Naive thymus-derived CD4-positive, alpha-beta T cell (primary cell): ENCODE results near the gene NDST3. TPM values are rescaled to one million over a fixed set of nuclear protein-coding genes. Genes with fewer than 3 reads are reported as not detected.
A peak's percentile ranks its signal among the peaks of the same experiment; 100 is the strongest.

ENCODE experiments used
- ATAC-seq: fragments of 150-1000 bp; cut with Tn5 transposase; 2 replicates; pipeline ENCODE4 v1.10.0; 2021; ENCODE audit warnings: mild to moderate bottlenecking, moderate library complexity
- CTCF ChIA-PET: fragments of 350-600 bp; sonication (Branson Sonifier 250); formaldehyde crosslinking; loops from one replicate; lab custom pipeline; 2021; ENCODE audit warnings: antibody characterized with exemption; lab: Charles Lee
- POLR2A ChIA-PET: fragments of 350-600 bp; sonication (Branson Sonifier 250); formaldehyde crosslinking; loops from one replicate; lab custom pipeline; 2021; ENCODE audit warnings: antibody characterized with exemption, inconsistent platforms; lab: Charles Lee
- DNase-seq, 9 donors: peaks; one replicate each; pipeline versions ENCODE4 v3.0.0 to v3.0.0-alpha.2; 2020 to 2022; ENCODE audit warnings: mixed read lengths in 1 of 9
- H3K27ac ChIP-seq: one replicate; pipeline ENCODE4 v1.7.0; 2013; ENCODE audit warnings: mild to moderate bottlenecking, low read depth, low read length, moderate library complexity
- H3K27me3 ChIP-seq, 2 donors: one replicate each; pipeline ENCODE4 v1.7.0; 2013; ENCODE audit warnings: low read length in 2 of 2, mild to moderate bottlenecking in 2 of 2, moderate library complexity in 2 of 2; ENCODE audit not compliant: control insufficient read depth in 2 of 2, insufficient read depth in 2 of 2
- H3K36me3 ChIP-seq, 3 experiments: 1 replicate in 2 of 3; 2 replicates in 1 of 3; pipeline ENCODE4 v1.7.0; 2013; ENCODE audit warnings: low read length in 3 of 3, mild to moderate bottlenecking in 3 of 3, moderate library complexity in 1 of 3; ENCODE audit not compliant: insufficient read depth in 3 of 3, control insufficient read depth in 2 of 3
- H3K4me1 ChIP-seq, 2 donors: one replicate each; pipeline ENCODE4 v1.7.0; 2013; ENCODE audit warnings: low read length in 2 of 2, mild to moderate bottlenecking in 2 of 2, moderate library complexity in 1 of 2; ENCODE audit not compliant: control insufficient read depth in 2 of 2, insufficient read depth in 2 of 2
- H3K4me3 ChIP-seq: 2 replicates; pipeline ENCODE4 v1.7.0; 2013; ENCODE audit warnings: mild to moderate bottlenecking, low read length
- H3K9me3 ChIP-seq, 3 experiments: 1 replicate in 2 of 3; 2 replicates in 1 of 3; pipeline ENCODE4 v1.7.0; 2013; ENCODE audit warnings: low read length in 3 of 3; ENCODE audit not compliant: control insufficient read depth in 2 of 3
- H3K27ac Mint-ChIP-seq, 9 donors: one replicate each; pipeline ENCODE4 v1.8.0; 2020 to 2022; ENCODE audit warnings: mixed read lengths in 9 of 9, mild to moderate bottlenecking in 8 of 9, moderate library complexity in 5 of 9, inconsistent platforms in 2 of 9
- H3K27me3 Mint-ChIP-seq, 5 donors: one replicate each; pipeline ENCODE4 v1.8.0; 2021 to 2022; ENCODE audit warnings: mixed read lengths in 5 of 5, mild to moderate bottlenecking in 1 of 5
- H3K36me3 Mint-ChIP-seq, 5 donors: one replicate each; pipeline ENCODE4 v1.8.0; 2020 to 2022; ENCODE audit warnings: mixed read lengths in 5 of 5, mild to moderate bottlenecking in 3 of 5, inconsistent platforms in 1 of 5
- H3K4me1 Mint-ChIP-seq, 7 donors: one replicate each; pipeline ENCODE4 v1.8.0; 2020 to 2022; ENCODE audit warnings: mixed read lengths in 7 of 7, mild to moderate bottlenecking in 3 of 7, inconsistent platforms in 1 of 7
- H3K4me3 Mint-ChIP-seq, 10 donors: one replicate each; pipeline ENCODE4 v1.8.0; 2020 to 2022; ENCODE audit warnings: mild to moderate bottlenecking in 10 of 10, mixed read lengths in 10 of 10, moderate library complexity in 6 of 10, inconsistent platforms in 2 of 10
- H3K9me3 Mint-ChIP-seq, 11 donors: one replicate each; pipeline ENCODE4 v1.8.0; 2020 to 2022; ENCODE audit warnings: mixed read lengths in 11 of 11, mild to moderate bottlenecking in 4 of 11, inconsistent platforms in 1 of 11, moderate library complexity in 1 of 11
- intact Hi-C, 2 donors: fragments of 100-400 bp; cut with micrococcal nuclease; formaldehyde crosslinking; loops; one replicate each; pipeline ENCODE4 v1.15.1; 2023
- polyA plus RNA-seq, 2 donors: library from polyadenylated mRNA; unstranded; fragments of 300-500 nt; fragmentation: Illumina TruSeq; gene quantifications; one replicate each; pipeline ENCODE4 v1.2.3, GENCODE V29; 2021
- total RNA-seq, 6 experiments: library from RNA in 5 of 6; stranded (reverse) in 5 of 6; gene quantifications; 1 replicate in 5 of 6; 2 replicates in 1 of 6; pipeline ENCODE4 v1.2.3 and lab custom pipeline; 2021 to 2026

Gene NDST3
- total and polyA plus RNA-seq, 7 experiments from 2014 or later: 0.17 to 0.18 TPM; not detected in 5

- Mint-ChIP-seq H3K4me1 (no peaks in the 10 kb centered on the region), H3K27me3 (peaks cover 0 to 7% (median 0%) of the 10 kb centered on the region in 5 donors), H3K27ac (no peak overlapping the region), H3K4me3 (no peak overlapping the region), H3K36me3 (no peaks in the 10 kb centered on the region), H3K9me3 (peaks cover 0 to 2% (median 0%) of the 10 kb centered on the region in 11 donors)
- ChIA-PET POLR2A (no interaction called here), CTCF (no interaction called here)
- no peaks in the 10 kb centered on the region for H3K36me3 ChIP-seq
- DNase-seq: no peak
- no peaks in the 10 kb centered on the region for H3K9me3 ChIP-seq
- no peak overlapping the region for H3K4me3 ChIP-seq
- intact Hi-C loops: no loop called here
- no peaks in the 10 kb centered on the region for H3K4me1 ChIP-seq
- H3K27me3 ChIP-seq: no peaks in the 10 kb centered on the region
- ATAC-seq: no peak
- no peak overlapping the region for H3K27ac ChIP-seq
These were observed 22.1 kb upstream of the NDST3 start for GRCh38 chr4:118012142-118012541.

- intact Hi-C loops: no loop called here
- no peaks in the 10 kb centered on the region for H3K36me3 Mint-ChIP-seq
- no peaks in the 10 kb centered on the region for H3K27me3 ChIP-seq
- no peak overlapping the region for H3K27ac ChIP-seq
- no peaks in the 10 kb centered on the region for H3K9me3 ChIP-seq
- POLR2A ChIA-PET: no interaction called here
- H3K9me3 Mint-ChIP-seq: peaks cover 0 to 2% (median 0%) of the 10 kb centered on the region in 11 donors
- no peak overlapping the region for H3K4me3 ChIP-seq
- H3K27ac Mint-ChIP-seq: no peak overlapping the region
- no peaks in the 10 kb centered on the region for H3K4me1 Mint-ChIP-seq
- CTCF ChIA-PET: no interaction called here
- no peak for ATAC-seq
- peaks cover 0 to 5% (median 0%) of the 10 kb centered on the region in 5 donors for H3K27me3 Mint-ChIP-seq
- H3K36me3 ChIP-seq: no peaks in the 10 kb centered on the region
- no peak for DNase-seq
- H3K4me1 ChIP-seq: no peaks in the 10 kb centered on the region
- H3K4me3 Mint-ChIP-seq: no peak overlapping the region
These were observed 19.5 kb upstream of the NDST3 start for GRCh38 chr4:118014831-118015230.

- no peak overlapping the region for H3K27ac Mint-ChIP-seq
- H3K27me3 Mint-ChIP-seq: no peaks in the 10 kb centered on the region
- Histone ChIP-seq H3K9me3 (no peaks in the 10 kb centered on the region), H3K27ac (no peak overlapping the region), H3K4me1 (no peaks in the 10 kb centered on the region), H3K36me3 (no peaks in the 10 kb centered on the region), H3K4me3 (no peak overlapping the region), H3K27me3 (no peaks in the 10 kb centered on the region)
- H3K4me1 Mint-ChIP-seq: no peaks in the 10 kb centered on the region
- ATAC-seq: no peak
- intact Hi-C loops: no loop called here
- no peak overlapping the region for H3K4me3 Mint-ChIP-seq
- DNase-seq: no peak
- no peaks in the 10 kb centered on the region for H3K9me3 Mint-ChIP-seq
- H3K36me3 Mint-ChIP-seq: no peaks in the 10 kb centered on the region
- ChIA-PET CTCF (no interaction called here), POLR2A (no interaction called here)
These were observed 15.7 kb upstream of the NDST3 start for GRCh38 chr4:118018381-118019145.

DNA sequence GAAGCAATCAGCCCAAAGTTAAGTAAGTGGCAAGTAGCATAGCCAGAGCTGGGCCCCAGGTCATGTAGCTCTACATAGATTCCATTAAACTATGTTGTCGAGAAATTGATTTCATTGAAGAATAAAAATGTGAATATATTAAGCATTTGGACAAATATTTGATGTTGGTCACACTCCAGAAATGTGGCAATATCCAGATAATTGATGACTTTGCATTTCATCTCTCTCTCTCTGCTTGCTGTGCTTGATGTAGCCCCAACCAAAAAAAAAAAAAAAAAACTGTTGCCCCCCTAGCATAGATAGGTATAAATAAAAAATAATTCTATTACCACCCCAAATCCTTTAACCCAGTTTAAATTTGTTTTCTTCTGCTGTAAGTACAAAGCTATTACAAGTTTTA is 7.5 kb upstream of the NDST3 start:
- no peak overlapping the region for H3K27ac ChIP-seq
- Mint-ChIP-seq H3K4me1 (no peaks in the 10 kb centered on the region), H3K27me3 (peaks cover 6 to 18% (median 11%) of the 10 kb centered on the region in 5 donors), H3K27ac (no peak overlapping the region), H3K9me3 (peaks cover 0 to 2% (median 0%) of the 10 kb centered on the region in 11 donors), H3K4me3 (no peak overlapping the region), H3K36me3 (no peaks in the 10 kb centered on the region)
- POLR2A ChIA-PET: no interaction called here
- ATAC-seq (no peak), DNase-seq (no peak)
- no peaks in the 10 kb centered on the region for H3K27me3 ChIP-seq
- H3K4me1 ChIP-seq: no peaks in the 10 kb centered on the region
- CTCF ChIA-PET: no interaction called here
- H3K9me3 ChIP-seq: no peaks in the 10 kb centered on the region
- no peak overlapping the region for H3K4me3 ChIP-seq
- H3K36me3 ChIP-seq: no peaks in the 10 kb centered on the region
- intact Hi-C loops: no loop called here

- Mint-ChIP-seq H3K9me3 (peaks cover 0 to 2% (median 0%) of the 10 kb centered on the region in 11 donors), H3K36me3 (peaks cover 0 to 4% (median 0%) of the 10 kb centered on the region in 5 donors), H3K4me1 (peaks cover 0 to 12% (median 11%) of the 10 kb centered on the region in 7 donors), H3K27ac (no peak overlapping the region), H3K27me3 (peaks cover 22 to 36% (median 24%) of the 10 kb centered on the region in 5 donors), H3K4me3 (no peak overlapping the region)
- DNase-seq (no peak), ATAC-seq (no peak)
- no peaks in the 10 kb centered on the region for H3K36me3 ChIP-seq
- no peaks in the 10 kb centered on the region for H3K9me3 ChIP-seq
- POLR2A ChIA-PET: no interaction called here
- no peaks in the 10 kb centered on the region for H3K4me1 ChIP-seq
- CTCF ChIA-PET: no interaction called here
- no peak overlapping the region for H3K4me3 ChIP-seq
- H3K27ac ChIP-seq: no peak overlapping the region
- intact Hi-C loops: no loop called here
- H3K27me3 ChIP-seq: no peaks in the 10 kb centered on the region
These were observed 5.1 kb upstream of the NDST3 start for GRCh38 chr4:118029224-118029623.

DNA sequence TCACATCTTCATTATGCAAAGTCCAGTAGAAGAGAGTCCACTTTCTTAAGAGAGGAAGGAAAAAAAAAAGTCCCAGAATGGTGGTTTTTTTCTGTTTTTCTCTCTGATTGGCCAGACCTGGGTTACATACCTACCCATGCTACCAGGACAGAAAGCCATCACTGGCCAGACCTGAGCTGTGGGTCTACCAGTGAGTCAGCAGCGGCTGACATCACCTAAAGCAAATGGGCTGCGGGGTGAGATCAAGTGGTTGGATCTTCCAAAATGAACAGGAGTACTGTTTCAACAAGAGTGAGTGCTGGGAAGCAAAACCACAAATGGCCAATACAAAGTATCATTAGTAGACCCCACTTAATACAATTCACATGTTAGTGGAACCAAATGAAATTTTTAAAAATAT is 1.6 kb upstream of the NDST3 start:
- Mint-ChIP-seq H3K27ac (no peak overlapping the region), H3K36me3 (peaks cover 0 to 4% (median 0%) of the 10 kb centered on the region in 5 donors), H3K9me3 (peaks cover 0 to 2% (median 0%) of the 10 kb centered on the region in 11 donors), H3K27me3 (peaks cover 30 to 53% (median 35%) of the 10 kb centered on the region in 5 donors), H3K4me3 (peak overlapping the region in 9 of 10 donors; percentile 17 to 70 (median 58)), H3K4me1 (peaks cover 0 to 14% (median 12%) of the 10 kb centered on the region in 7 donors)
- DNase-seq (no peak), ATAC-seq (no peak)
- ChIA-PET POLR2A (no interaction called here), CTCF (no interaction called here)
- H3K4me1 ChIP-seq: no peaks in the 10 kb centered on the region
- no peak overlapping the region for H3K4me3 ChIP-seq
- no peaks in the 10 kb centered on the region for H3K27me3 ChIP-seq
- H3K9me3 ChIP-seq: no peaks in the 10 kb centered on the region
- no peaks in the 10 kb centered on the region for H3K36me3 ChIP-seq
- intact Hi-C loops: no loop called here
- no peak overlapping the region for H3K27ac ChIP-seq
